Fibroblast of lung (primary cell): ENCODE results near the gene BTBD1. TPM values are rescaled to one million over a fixed set of nuclear protein-coding genes. Genes with fewer than 3 reads are reported as not detected.

Source experiments
- DNase-seq, 2 donors: peaks; one replicate each; pipeline versions ENCODE4 v3.0.0 to v3.0.0-alpha.2; 2010; ENCODE audit warnings: low read depth in 2 of 2
- H2AFZ ChIP-seq: 2 replicates; pipeline ENCODE4 v1.5.1; 2012; ENCODE audit warnings: low read length, control low read depth, inconsistent platforms
- H3K27ac ChIP-seq: 2 replicates; pipeline ENCODE4 v1.5.1; 2011; ENCODE audit warnings: low read length, control low read depth; ENCODE audit not compliant: insufficient read depth
- H3K27me3 ChIP-seq: 2 replicates; pipeline ENCODE4 v1.5.1; 2011; ENCODE audit warnings: mild to moderate bottlenecking, low read length; ENCODE audit not compliant: control insufficient read depth, insufficient read depth
- H3K36me3 ChIP-seq: 2 replicates; pipeline ENCODE4 v1.5.1; 2011; ENCODE audit warnings: low read length; ENCODE audit not compliant: control insufficient read depth, insufficient read depth
- H3K4me1 ChIP-seq: 2 replicates; pipeline ENCODE4 v1.5.1; 2011; ENCODE audit warnings: low read length; ENCODE audit not compliant: control insufficient read depth, insufficient read depth; ENCODE audit errors: extremely low read depth
- H3K4me2 ChIP-seq: 2 replicates; pipeline ENCODE4 v1.5.1; 2011; ENCODE audit warnings: low read length, control low read depth; ENCODE audit not compliant: insufficient read depth; ENCODE audit errors: extremely low read depth
- H3K4me3 ChIP-seq, 4 experiments: fragments of 200-600 bp in 1 of 4; sonication (generic) in 1 of 4; replicated peaks in 1 of 4; 2 replicates each; pipeline ENCODE4 v1.5.1; 2011 to 2016; ENCODE audit warnings: low read length in 4 of 4, low read depth in 3 of 4, mild to moderate bottlenecking in 3 of 4, control low read depth in 2 of 4, inconsistent platforms in 1 of 4, mixed read lengths in 1 of 4; ENCODE audit not compliant: insufficient read depth in 1 of 4; ENCODE audit errors: control extremely low read depth in 1 of 4
- H3K79me2 ChIP-seq: 2 replicates; pipeline ENCODE4 v1.5.1; 2012; ENCODE audit warnings: mild to moderate bottlenecking, low read length, inconsistent platforms; ENCODE audit not compliant: control insufficient read depth, insufficient read depth
- H3K9ac ChIP-seq: 2 replicates; pipeline ENCODE4 v1.5.1; 2011; ENCODE audit warnings: mild to moderate bottlenecking, low read length, control low read depth; ENCODE audit not compliant: insufficient read depth
- H3K9me3 ChIP-seq: 2 replicates; pipeline ENCODE4 v1.5.1; 2012; ENCODE audit warnings: low read depth, low read length; ENCODE audit not compliant: control insufficient read depth, insufficient read depth
- H4K20me1 ChIP-seq: 2 replicates; pipeline ENCODE4 v1.5.1; 2011; ENCODE audit warnings: low read length; ENCODE audit not compliant: control insufficient read depth, insufficient read depth; ENCODE audit errors: extremely low read depth
- EZH2 ChIP-seq: IDR thresholded peaks from 2 replicates; pipeline ENCODE4 v1.5.1; 2012; ENCODE audit warnings: low read length, control low read depth, mild to moderate bottlenecking; ENCODE audit errors: missing control alignments
- polyA plus RNA-seq, 2 donors: library from polyadenylated mRNA; depleted of rRNA in 1 of 2; stranded (reverse) in 1 of 2; unstranded in 1 of 2; fragments of >200 nt; gene quantifications; 2 replicates each; pipeline ENCODE4 v1.2.1, GENCODE V29; 2011 to 2012; ENCODE audit warnings: missing spikeins in 1 of 2
- total RNA-seq: library from RNA; depleted of rRNA; stranded (reverse); fragments of >200 nt; gene quantifications from 2 replicates; pipeline ENCODE4 v1.2.1, GENCODE V29; 2014
- TF ChIP-seq, protein P1 (sequence below), 2 donors: IDR thresholded peaks in 1 of 2; conservative IDR thresholded peaks in 1 of 2; 1 replicate in 1 of 2; 2 replicates in 1 of 2; pipeline ENCODE4 v1.5.1; 2011 to 2012; ENCODE audit warnings: low read length in 2 of 2, control low read depth in 1 of 2, inconsistent platforms in 1 of 2, low read depth in 1 of 2, mild to moderate bottlenecking in 1 of 2

Gene BTBD1
- total and polyA plus RNA-seq, 2 donors (not counting 1 experiment from before 2014, with no cell fraction given) = 84.0 to 105 TPM

DNA sequence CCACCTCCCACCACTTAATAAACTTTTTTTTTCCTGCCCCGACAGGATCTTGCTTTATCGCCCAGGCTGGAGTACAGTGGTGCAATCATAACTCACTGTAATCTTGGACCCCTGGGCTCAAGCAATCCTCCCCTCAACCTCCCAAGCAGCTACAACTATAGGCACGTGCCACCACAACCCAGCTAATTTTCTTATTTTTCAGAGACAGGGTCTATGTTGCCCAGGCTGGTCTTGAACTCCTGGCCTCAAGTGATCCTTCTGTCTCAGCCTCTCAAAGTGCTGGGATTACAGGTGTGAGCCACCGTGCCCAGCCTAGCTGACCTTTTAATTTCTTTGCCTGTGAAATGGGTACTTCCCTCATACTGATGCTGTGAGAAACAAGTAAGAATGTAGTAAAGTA lies 51.7 kb downstream of the BTBD1 start:
- no peak for DNase-seq
- Histone ChIP-seq H3K9ac (no peak overlapping the region), H3K4me2 (no peak overlapping the region), H3K4me1 (peaks cover 5% of the 10 kb centered on the region), H3K79me2 (peaks cover 7% of the 10 kb centered on the region), H3K36me3 (peaks cover 5% of the 10 kb centered on the region), H2AFZ (no peak overlapping the region), H4K20me1 (no peaks in the 10 kb centered on the region), H3K9me3 (no peaks in the 10 kb centered on the region), H3K4me3 (no peak overlapping the region), H3K27me3 (no peaks in the 10 kb centered on the region), H3K27ac (no peak overlapping the region)
- TF ChIP-seq, protein P1, sequence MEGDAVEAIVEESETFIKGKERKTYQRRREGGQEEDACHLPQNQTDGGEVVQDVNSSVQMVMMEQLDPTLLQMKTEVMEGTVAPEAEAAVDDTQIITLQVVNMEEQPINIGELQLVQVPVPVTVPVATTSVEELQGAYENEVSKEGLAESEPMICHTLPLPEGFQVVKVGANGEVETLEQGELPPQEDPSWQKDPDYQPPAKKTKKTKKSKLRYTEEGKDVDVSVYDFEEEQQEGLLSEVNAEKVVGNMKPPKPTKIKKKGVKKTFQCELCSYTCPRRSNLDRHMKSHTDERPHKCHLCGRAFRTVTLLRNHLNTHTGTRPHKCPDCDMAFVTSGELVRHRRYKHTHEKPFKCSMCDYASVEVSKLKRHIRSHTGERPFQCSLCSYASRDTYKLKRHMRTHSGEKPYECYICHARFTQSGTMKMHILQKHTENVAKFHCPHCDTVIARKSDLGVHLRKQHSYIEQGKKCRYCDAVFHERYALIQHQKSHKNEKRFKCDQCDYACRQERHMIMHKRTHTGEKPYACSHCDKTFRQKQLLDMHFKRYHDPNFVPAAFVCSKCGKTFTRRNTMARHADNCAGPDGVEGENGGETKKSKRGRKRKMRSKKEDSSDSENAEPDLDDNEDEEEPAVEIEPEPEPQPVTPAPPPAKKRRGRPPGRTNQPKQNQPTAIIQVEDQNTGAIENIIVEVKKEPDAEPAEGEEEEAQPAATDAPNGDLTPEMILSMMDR (conservative IDR thresholded peaks at IDR 0.05 in 1 of 2, IDR thresholded peaks at IDR 0.05 in 1 of 2; ENCODE audit: low read depth in 1 of 2, low read length in 2 of 2) = no peak
- TF ChIP-seq EZH2 = no peak

DNA sequence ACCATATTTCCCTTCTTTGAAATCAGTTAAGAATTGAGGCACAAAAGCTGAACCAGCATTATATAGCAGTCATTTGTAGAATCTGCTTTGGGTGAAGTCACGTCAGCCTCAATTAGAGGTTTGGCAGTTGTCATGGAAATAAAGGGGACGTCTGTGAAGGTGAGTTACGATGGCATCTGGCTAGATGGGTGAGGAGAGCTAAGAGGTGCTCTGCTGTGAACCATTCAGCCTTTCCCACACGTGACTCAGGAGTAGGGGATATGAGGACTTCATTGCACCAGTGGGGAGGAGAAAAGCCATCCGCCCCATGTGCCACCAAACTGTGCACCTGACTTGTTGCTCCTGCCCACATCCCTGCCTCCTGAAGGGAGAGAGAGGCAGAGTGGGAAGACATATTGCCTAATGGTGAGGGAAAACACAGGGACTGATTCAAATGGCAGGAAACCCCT lies 52.8 kb downstream of the BTBD1 start:
- H2AFZ ChIP-seq = no peak overlapping the region
- H4K20me1 ChIP-seq = no peaks in the 10 kb centered on the region
- H3K4me1 ChIP-seq = peaks cover 5% of the 10 kb centered on the region
- H3K27me3 ChIP-seq = no peaks in the 10 kb centered on the region
- H3K4me2 ChIP-seq = no peak overlapping the region
- H3K36me3 ChIP-seq = peaks cover 6% of the 10 kb centered on the region
- H3K79me2 ChIP-seq = peaks cover 15% of the 10 kb centered on the region
- no peaks in the 10 kb centered on the region for H3K9me3 ChIP-seq
- DNase-seq = no peak
- TF ChIP-seq EZH2 = no peak
- TF ChIP-seq, protein P1 (conservative IDR thresholded peaks at IDR 0.05 in 1 of 2, IDR thresholded peaks at IDR 0.05 in 1 of 2; ENCODE audit: low read depth in 1 of 2, low read length in 2 of 2) = no peak
- no peak overlapping the region for H3K4me3 ChIP-seq
- no peak overlapping the region for H3K27ac ChIP-seq
- no peak overlapping the region for H3K9ac ChIP-seq

DNA sequence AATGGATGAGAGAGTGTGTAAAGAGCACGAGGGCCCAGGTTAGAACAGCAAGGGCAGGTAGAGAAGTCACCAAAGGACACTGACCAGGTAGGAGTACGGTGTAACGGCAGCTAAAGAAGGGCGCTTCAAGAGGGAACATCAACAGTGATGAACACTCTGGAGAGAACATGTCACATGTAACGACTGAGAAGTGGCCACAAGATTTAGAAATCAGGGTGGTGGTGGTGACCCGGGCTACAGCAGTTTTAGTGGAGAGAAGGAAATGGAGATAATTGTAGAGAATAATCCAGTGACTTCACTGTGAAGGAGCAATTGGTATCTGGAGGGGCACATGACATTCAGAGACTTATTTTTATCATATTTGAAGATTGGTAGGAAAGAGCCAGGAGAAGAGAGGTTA lies 54.4 kb downstream of the BTBD1 start:
- H3K4me2 ChIP-seq = no peak overlapping the region
- no peak overlapping the region for H3K9ac ChIP-seq
- H3K27ac ChIP-seq = no peak overlapping the region
- H3K4me3 ChIP-seq = no peak overlapping the region
- no peaks in the 10 kb centered on the region for H4K20me1 ChIP-seq
- DNase-seq = no peak
- no peaks in the 10 kb centered on the region for H3K27me3 ChIP-seq
- peaks cover 15% of the 10 kb centered on the region for H3K79me2 ChIP-seq
- peaks cover 5% of the 10 kb centered on the region for H3K4me1 ChIP-seq
- TF ChIP-seq, protein P1 (conservative IDR thresholded peaks at IDR 0.05 in 1 of 2, IDR thresholded peaks at IDR 0.05 in 1 of 2; ENCODE audit: low read depth in 1 of 2, low read length in 2 of 2) = no peak
- no peak for TF ChIP-seq EZH2
- peaks cover 5% of the 10 kb centered on the region for H3K36me3 ChIP-seq
- no peak overlapping the region for H2AFZ ChIP-seq
- H3K9me3 ChIP-seq = no peaks in the 10 kb centered on the region
